GM18951 (cell line): Measurements from ENCODE around the gene IFNB1.

Experiments
- POLR2A ChIP-seq: IDR thresholded peaks from 4 replicates; pipeline ENCODE4 v1.6.1; 2011; ENCODE audit warnings: mild to moderate bottlenecking; ENCODE audit not compliant: insufficient read length, insufficient read depth; ENCODE audit errors: extremely low read depth
- in situ Hi-C: fragments of 300-500 bp; cut with MboI; formaldehyde crosslinking; loops from one replicate; pipeline ENCODE4 v1.12.0; 2022; ENCODE audit warnings: low sequenced_read_pairs, mixed read lengths, inconsistent platforms; ENCODE audit not compliant: unreplicated experiment

The IFNB1 gene

GRCh38 chr9:21047281-21047691 lies 30.5 kb downstream of the IFNB1 start:
- in situ Hi-C loops: no loop called here
- TF ChIP-seq POLR2A: no peak

DNA sequence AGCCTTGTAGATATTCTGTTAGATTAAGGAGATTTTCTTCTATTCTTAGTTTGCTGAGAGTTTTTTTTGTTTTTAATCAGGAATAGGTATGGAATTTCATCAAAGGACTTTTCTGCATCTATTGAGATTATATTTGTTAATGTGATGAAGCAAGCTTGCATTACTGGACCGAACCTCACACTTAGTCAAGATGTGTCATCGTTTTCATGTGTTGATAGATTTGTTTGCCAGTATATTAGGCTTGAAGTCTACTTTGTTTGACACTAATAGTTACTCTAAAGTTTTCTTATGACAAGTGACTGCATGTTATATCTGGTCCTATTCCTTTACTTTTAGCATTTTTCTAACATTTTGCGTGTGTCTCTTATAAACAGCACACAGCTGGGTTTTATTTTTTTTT lies 33.9 kb downstream of the IFNB1 start:
- TF ChIP-seq POLR2A: no peak

DNA sequence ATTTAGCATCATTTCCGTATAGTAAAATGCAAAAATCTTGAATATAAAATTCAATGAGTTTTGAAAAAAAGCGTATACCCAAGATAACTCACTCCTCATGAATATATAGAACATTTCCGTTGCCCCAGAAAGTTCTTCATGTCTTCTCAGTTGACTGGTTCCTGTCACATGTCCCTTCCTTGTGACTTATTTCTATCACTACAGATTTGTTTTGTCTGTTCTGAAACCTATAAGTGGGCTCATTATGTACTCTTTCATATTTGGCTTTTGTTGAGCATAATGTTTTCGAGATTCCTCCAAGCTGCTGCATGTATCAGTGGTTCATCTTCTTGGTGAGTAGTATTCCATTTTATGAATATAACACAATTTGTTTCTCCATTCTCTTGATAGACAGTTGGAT lies 35.3 kb downstream of the IFNB1 start:
- in situ Hi-C loops: no loop called here
- TF ChIP-seq POLR2A: no peak

More for the DNA sequence above, 33.9 kb downstream of the IFNB1 start:
- in situ Hi-C loops: no loop called here

GRCh38 chr9:21039302-21039701 lies 38.4 kb downstream of the IFNB1 start:
- no peak for TF ChIP-seq POLR2A
- in situ Hi-C loops: no loop called here

DNA sequence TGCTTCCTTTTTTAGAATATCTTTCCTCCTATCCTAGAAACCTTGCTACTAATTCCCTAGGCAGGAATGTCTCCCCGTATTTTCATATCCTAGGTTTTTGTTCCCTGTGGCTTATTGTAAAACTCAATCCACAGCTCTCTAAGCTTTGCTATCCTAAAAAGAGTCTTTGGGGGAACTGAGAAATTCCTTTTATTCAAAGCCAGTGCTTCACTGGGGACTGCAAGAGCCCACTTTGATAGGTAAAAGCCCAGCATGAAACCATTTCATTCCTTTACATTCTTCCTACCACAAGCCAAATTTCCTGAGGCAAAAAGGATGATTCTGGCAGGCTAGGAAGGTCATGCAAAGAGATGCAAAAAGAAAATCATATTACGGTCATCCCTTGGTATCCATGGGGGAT lies 40.5 kb downstream of the IFNB1 start:
- in situ Hi-C loops: no loop called here
- no peak for TF ChIP-seq POLR2A

DNA sequence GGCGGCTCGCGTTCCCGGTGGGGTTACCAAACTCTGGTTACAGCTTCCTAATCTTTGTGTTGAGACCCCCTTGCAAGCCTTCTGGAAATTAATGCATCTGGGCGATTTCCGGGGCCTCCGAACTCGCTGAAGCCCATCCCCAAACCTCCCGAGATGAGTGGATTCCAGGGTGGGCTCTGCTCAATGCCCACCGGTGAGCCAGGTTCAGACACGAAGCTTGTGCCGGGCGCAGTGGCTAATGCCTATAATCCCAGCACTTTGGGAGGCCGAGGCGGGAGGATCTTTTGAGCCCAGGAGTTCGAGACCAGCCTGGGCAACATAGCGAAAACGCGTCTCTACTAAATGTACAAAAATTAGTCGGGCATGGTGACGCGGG lies 45.9 kb downstream of the IFNB1 start:
- in situ Hi-C loops: no loop called here
- TF ChIP-seq POLR2A: peak; percentile 1

DNA sequence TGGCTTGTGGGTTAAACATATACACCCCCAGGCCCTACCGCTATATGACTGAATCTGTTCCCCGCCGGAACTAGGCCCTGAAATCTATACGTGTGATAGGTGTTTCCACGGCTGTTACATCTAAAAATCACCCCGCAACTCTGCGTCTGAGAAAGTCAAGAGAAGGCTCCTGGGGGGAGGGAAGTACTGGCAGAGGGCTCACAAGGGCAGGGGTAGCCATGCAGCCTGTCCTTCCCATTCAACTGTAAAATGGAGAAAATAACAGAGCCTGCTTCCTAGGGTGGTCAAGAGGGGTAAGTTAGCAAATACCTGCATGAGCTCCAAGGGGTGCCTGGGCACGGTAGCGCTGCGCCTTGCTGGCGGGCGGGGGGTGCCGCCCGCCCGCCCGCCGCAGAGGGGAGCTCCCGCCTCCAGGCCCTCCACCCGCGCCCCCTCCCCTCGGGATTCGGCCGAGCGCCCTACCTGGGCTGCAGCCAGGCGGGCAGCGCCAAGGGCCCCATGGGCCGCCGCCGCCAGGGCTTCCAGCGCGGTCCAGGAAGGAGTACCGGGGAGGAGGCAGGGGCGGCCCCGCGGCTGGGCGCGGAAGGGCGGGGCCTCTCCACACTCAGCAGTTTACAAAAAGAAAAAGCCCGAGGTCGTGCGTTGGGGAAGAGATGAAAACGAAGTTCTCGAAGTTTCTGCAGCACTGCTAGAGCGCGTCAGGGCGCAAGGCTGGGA lies 46.5 kb downstream of the IFNB1 start, which contains the start of gene HACD4:
TSS of gene HACD4 (minus strand) at position 550 of the 717 bp plus-strand sequence. CDS start at position 500, 50 bp downstream.
- in situ Hi-C loops: no loop called here
- TF ChIP-seq POLR2A: peak; percentile 63

GRCh38 chr9:21030389-21031035 lies 47.2 kb downstream of the IFNB1 start:
- no peak for TF ChIP-seq POLR2A
- in situ Hi-C loops: no loop called here

DNA sequence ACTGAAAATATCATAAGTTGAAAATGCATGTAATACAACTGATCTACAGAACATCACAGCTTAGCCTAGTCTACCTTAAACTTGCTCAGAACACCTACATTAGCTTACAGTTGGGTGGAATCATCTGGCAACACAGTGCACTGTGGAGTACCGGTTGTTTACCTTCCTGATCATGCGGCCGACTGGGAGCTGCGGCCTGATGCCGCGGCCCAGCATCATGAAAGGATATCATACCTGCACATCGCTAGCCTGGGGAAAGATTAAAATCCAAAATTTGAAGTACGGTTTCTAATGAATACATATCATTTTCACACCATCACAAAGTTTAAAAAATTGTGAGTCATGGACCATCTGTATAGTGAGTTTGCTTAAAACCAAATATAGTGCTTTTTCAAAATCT lies 48.1 kb downstream of the IFNB1 start:
- no peak for TF ChIP-seq POLR2A
- in situ Hi-C loops: no loop called here

DNA sequence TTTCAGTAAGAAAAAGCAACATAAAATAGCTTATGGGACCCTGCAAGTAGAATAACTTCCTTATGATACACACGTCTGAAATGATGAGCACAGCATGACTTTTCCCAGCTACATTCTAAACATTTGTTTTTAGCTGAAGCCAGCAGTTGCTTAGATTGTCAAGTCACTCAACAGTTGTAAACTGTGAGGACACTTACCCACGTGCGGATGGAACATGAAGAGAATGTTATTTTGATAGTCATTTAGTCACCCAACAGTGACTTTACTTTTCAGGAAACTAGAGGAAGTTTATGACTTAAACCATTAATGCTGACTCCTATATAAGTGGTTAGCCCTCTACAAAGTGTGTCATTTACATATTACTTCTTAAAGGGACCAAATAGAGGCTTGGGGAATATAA lies 49.3 kb downstream of the IFNB1 start:
- TF ChIP-seq POLR2A: no peak
- in situ Hi-C loops: no loop called here

DNA sequence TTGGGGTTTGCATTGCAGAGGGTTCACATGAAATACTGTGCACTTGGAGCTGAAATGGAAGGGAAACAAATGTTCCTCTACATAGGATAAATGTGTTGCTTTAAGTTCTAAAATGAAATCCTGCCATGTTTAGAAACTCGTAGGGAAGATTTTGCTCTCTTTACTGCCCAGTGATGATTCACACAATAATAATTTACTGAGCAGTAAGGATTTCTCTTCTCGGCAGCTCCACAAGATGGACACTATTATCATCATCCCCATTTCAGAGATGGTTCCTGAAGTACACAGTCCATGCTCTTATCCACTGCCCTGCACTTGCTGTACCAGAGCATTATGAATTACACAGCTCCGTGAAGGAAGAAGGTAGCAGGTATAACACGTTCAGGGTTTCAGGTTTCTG lies 50.4 kb downstream of the IFNB1 start:
- in situ Hi-C loops: no loop called here

More for the DNA sequence above, 50.4 kb downstream of the IFNB1 start:
- no peak for TF ChIP-seq POLR2A
